IMR-90 (cell line): ENCODE data around the gene RAI1. TPM values are rescaled to one million over a fixed set of nuclear protein-coding genes. Genes with fewer than 3 reads are reported as not detected.
A peak's percentile ranks its signal among the peaks of the same experiment; 100 is the strongest.

Source experiments
- ATAC-seq: fragments of 200-7000 bp; cut with Tn5 transposase; 2 replicates; pipeline ENCODE4 v1.9.1; 2020; ENCODE audit warnings: low read depth, mild to moderate bottlenecking, moderate library complexity
- BruUV-seq: library from RNA; stranded (reverse); fragments of 400-500 nt; replicated peaks from 2 replicates; lab custom pipeline; 2021; lab: Mats Ljungman, UMichigan
- CTCF ChIA-PET: fragments of 300-600 bp; formaldehyde crosslinking; extraction: SDS; loops from one replicate; lab custom pipeline; 2021; ENCODE audit warnings: antibody characterized with exemption; lab: Yijun Ruan, JAX
- POLR2A ChIA-PET: fragments of 300-600 bp; sonication (Branson Sonifier 250); formaldehyde crosslinking; loops from one replicate; lab custom pipeline; 2022; ENCODE audit warnings: antibody characterized with exemption; ENCODE audit not compliant: unreplicated experiment; lab: Charles Lee
- DNase-seq: peaks from one replicate; pipeline ENCODE4 v3.0.0; 2013
- H2AFZ ChIP-seq: replicated peaks from 2 replicates; pipeline ENCODE3; 2013; ENCODE audit warnings: low read length, mild to moderate bottlenecking; ENCODE audit not compliant: poor library complexity
- H2AK5ac ChIP-seq: 2 replicates; pipeline ENCODE4 v1.6.1; 2013; ENCODE audit warnings: low read depth, low read length, inconsistent platforms
- H2AK9ac ChIP-seq: replicated peaks from 2 replicates; pipeline ENCODE3; 2013; ENCODE audit warnings: mild to moderate bottlenecking, low read depth, low read length, moderate library complexity; ENCODE audit not compliant: poor library complexity
- H2BK120ac ChIP-seq: 2 replicates; pipeline ENCODE4 v1.6.1; 2013; ENCODE audit warnings: low read depth, low read length, inconsistent platforms
- H2BK15ac ChIP-seq: 3 replicates; pipeline ENCODE4 v1.6.1; 2013; ENCODE audit warnings: low read depth, low read length, inconsistent platforms
- H2BK20ac ChIP-seq: 2 replicates; pipeline ENCODE4 v1.6.1; 2013; ENCODE audit warnings: low read depth, mild to moderate bottlenecking, inconsistent platforms, low read length, moderate library complexity
- H2BK5ac ChIP-seq: 2 replicates; pipeline ENCODE4 v1.6.1; 2013; ENCODE audit warnings: mild to moderate bottlenecking, low read depth, low read length, inconsistent platforms; ENCODE audit not compliant: poor library complexity, severe bottlenecking
- H3K14ac ChIP-seq: replicated peaks from 2 replicates; pipeline ENCODE4 v1.6.1; 2013; ENCODE audit warnings: low read depth, low read length, inconsistent platforms
- H3K18ac ChIP-seq: 2 replicates; pipeline ENCODE4 v1.6.1; 2013; ENCODE audit warnings: low read depth, low read length, control low read depth
- H3K23ac ChIP-seq: 2 replicates; pipeline ENCODE4 v1.6.1; 2013; ENCODE audit warnings: low read depth, low read length, inconsistent platforms
- H3K27ac ChIP-seq: 2 replicates; pipeline ENCODE4 v1.5.1; 2013; ENCODE audit warnings: mild to moderate bottlenecking, control low read depth, low read length; ENCODE audit not compliant: insufficient read depth
- H3K27me3 ChIP-seq: 2 replicates; pipeline ENCODE4 v1.6.1; 2013; ENCODE audit warnings: low read length; ENCODE audit not compliant: control insufficient read depth, insufficient read depth
- H3K36me3 ChIP-seq: 2 replicates; pipeline ENCODE4 v1.6.1; 2013; ENCODE audit warnings: low read length, mixed read lengths; ENCODE audit not compliant: control insufficient read depth, insufficient read depth
- H3K4ac ChIP-seq: 2 replicates; pipeline ENCODE4 v1.6.1; 2013; ENCODE audit warnings: low read depth, low read length, inconsistent platforms
- H3K4me1 ChIP-seq: 2 replicates; pipeline ENCODE4 v1.6.1; 2013; ENCODE audit warnings: low read length, mixed read lengths; ENCODE audit not compliant: control insufficient read depth, insufficient read depth
- H3K4me2 ChIP-seq: 2 replicates; pipeline ENCODE4 v1.6.1; 2013; ENCODE audit warnings: low read depth, mild to moderate bottlenecking, control low read depth, low read length, moderate library complexity
- H3K4me3 ChIP-seq: 2 replicates; pipeline ENCODE4 v1.5.1; 2013; ENCODE audit warnings: low read depth, mild to moderate bottlenecking, control low read depth, low read length, moderate library complexity; ENCODE audit not compliant: insufficient read depth
- H3K56ac ChIP-seq: 2 replicates; pipeline ENCODE4 v1.6.1; 2013; ENCODE audit warnings: low read length, inconsistent platforms; ENCODE audit not compliant: insufficient read depth; ENCODE audit errors: extremely low read depth
- H3K79me1 ChIP-seq, 2 experiments: 2 replicates each; pipeline ENCODE4 v1.6.1; 2013; ENCODE audit warnings: low read length in 2 of 2, inconsistent platforms in 1 of 2, low read depth in 1 of 2
- H3K9ac ChIP-seq: 2 replicates; pipeline ENCODE4 v1.6.1; 2013; ENCODE audit warnings: low read depth, low read length, control low read depth
- H3K9me1 ChIP-seq: 2 replicates; pipeline ENCODE4 v1.6.1; 2013; ENCODE audit warnings: low read length, inconsistent platforms; ENCODE audit not compliant: insufficient read depth
- H3K9me3 ChIP-seq: 2 replicates; pipeline ENCODE4 v1.6.1; 2013; ENCODE audit warnings: low read length; ENCODE audit not compliant: control insufficient read depth, insufficient read depth
- H4K20me1 ChIP-seq: 2 replicates; pipeline ENCODE4 v1.6.1; 2013; ENCODE audit warnings: low read length, inconsistent platforms; ENCODE audit not compliant: insufficient read depth
- H4K5ac ChIP-seq: 2 replicates; pipeline ENCODE4 v1.6.1; 2013; ENCODE audit warnings: mild to moderate bottlenecking, low read depth, low read length, control low read depth
- H4K8ac ChIP-seq, 2 experiments: 2 replicates each; pipeline ENCODE4 v1.6.1; 2013; ENCODE audit warnings: low read depth in 2 of 2, low read length in 2 of 2, control low read depth in 1 of 2, inconsistent platforms in 1 of 2
- H4K91ac ChIP-seq: 2 replicates; pipeline ENCODE4 v1.6.1; 2013; ENCODE audit warnings: low read depth, low read length, inconsistent platforms; ENCODE audit not compliant: insufficient read depth
- BHLHE40 ChIP-seq: fragments of 150-350 bp; IDR thresholded peaks from 2 replicates; pipeline ENCODE4 v1.6.1; 2016; ENCODE audit warnings: mild to moderate bottlenecking, low read depth, low read length
- FOS ChIP-seq: fragments of 150-350 bp; IDR thresholded peaks from 2 replicates; pipeline ENCODE4 v1.6.1; 2016; ENCODE audit warnings: low read depth, low read length
- MAZ ChIP-seq: IDR thresholded peaks from 2 replicates; pipeline ENCODE4 v1.6.1; 2012; ENCODE audit warnings: low read depth, mild to moderate bottlenecking, low read length, improper control_type of control experiment, moderate library complexity, borderline replicate concordance
- MXI1 ChIP-seq: IDR thresholded peaks from 2 replicates; pipeline ENCODE4 v1.6.1; 2012; ENCODE audit warnings: low read depth, mild to moderate bottlenecking, low read length, moderate library complexity, borderline replicate concordance
- POLR2A ChIP-seq: IDR thresholded peaks from 2 replicates; pipeline ENCODE4 v1.6.1; 2012; ENCODE audit warnings: mild to moderate bottlenecking, low read depth, low read length
- RAD21 ChIP-seq: IDR thresholded peaks from 2 replicates; pipeline ENCODE4 v1.6.1; 2012; ENCODE audit warnings: low read length, improper control_type of control experiment
- RFX5 ChIP-seq: IDR thresholded peaks from 2 replicates; pipeline ENCODE4 v1.8.0; 2012; ENCODE audit warnings: low read depth, mild to moderate bottlenecking, low read length, moderate library complexity
- WGBS, 2 experiments: methylation state at CpG; one replicate each; pipeline versions ENCODE4 v1.1.5 to v1.1.7; 2013; ENCODE audit warnings: missing lambda C conversion rate in 2 of 2; ENCODE audit not compliant: insufficient read length in 1 of 2; ENCODE audit errors: extremely low coverage in 2 of 2; 5-methylcytosine and 5-hydroxymethylcytosine counted together
- dilution Hi-C: fragments of 300-500 bp; cut with HindIII; formaldehyde crosslinking; loops from one replicate; pipeline ENCODE4 v1.14.3; 2018; ENCODE audit warnings: low sequenced_read_pairs; ENCODE audit not compliant: unreplicated experiment
- in situ Hi-C: fragments of 300-500 bp; cut with MboI; formaldehyde crosslinking; loops from 3 replicates; pipeline ENCODE4 v1.14.3; 2019; ENCODE audit warnings: low sequenced_read_pairs, inconsistent platforms, mixed read lengths
- intact Hi-C: fragments of 100-400 bp; cut with micrococcal nuclease; formaldehyde crosslinking; loops from 2 replicates; pipeline ENCODE4 v1.10.0; 2022
- polyA plus RNA-seq, 3 experiments: library from polyadenylated mRNA; depleted of rRNA; stranded (reverse); fragments of >200 nt; gene quantifications; 2 replicates each; pipeline ENCODE4 v1.2.3, GENCODE V29; 2012; ENCODE audit warnings: low replicate concordance in 1 of 3
- total RNA-seq: library from RNA; depleted of rRNA; stranded (reverse); fragments of >200 nt; gene quantifications from 2 replicates; pipeline ENCODE4 v1.2.3, GENCODE V29; 2012
- TF ChIP-seq, protein P1 (sequence below): fragments of 150-350 bp; IDR thresholded peaks from 2 replicates; pipeline ENCODE4 v1.6.1; 2017; ENCODE audit warnings: mild to moderate bottlenecking, antibody characterized with exemption, low read length, low read depth
- TF ChIP-seq, protein P2 (sequence below): conservative IDR thresholded peaks from 2 replicates; pipeline ENCODE4 v1.5.1; 2012; ENCODE audit warnings: mild to moderate bottlenecking, low read depth, low read length, improper control_type of control experiment

The RAI1 gene
- total and polyA plus RNA-seq, 2 of the 4 experiments (the other 2 are of a cell fraction), result 1.8 to 10.5 TPM

DNA sequence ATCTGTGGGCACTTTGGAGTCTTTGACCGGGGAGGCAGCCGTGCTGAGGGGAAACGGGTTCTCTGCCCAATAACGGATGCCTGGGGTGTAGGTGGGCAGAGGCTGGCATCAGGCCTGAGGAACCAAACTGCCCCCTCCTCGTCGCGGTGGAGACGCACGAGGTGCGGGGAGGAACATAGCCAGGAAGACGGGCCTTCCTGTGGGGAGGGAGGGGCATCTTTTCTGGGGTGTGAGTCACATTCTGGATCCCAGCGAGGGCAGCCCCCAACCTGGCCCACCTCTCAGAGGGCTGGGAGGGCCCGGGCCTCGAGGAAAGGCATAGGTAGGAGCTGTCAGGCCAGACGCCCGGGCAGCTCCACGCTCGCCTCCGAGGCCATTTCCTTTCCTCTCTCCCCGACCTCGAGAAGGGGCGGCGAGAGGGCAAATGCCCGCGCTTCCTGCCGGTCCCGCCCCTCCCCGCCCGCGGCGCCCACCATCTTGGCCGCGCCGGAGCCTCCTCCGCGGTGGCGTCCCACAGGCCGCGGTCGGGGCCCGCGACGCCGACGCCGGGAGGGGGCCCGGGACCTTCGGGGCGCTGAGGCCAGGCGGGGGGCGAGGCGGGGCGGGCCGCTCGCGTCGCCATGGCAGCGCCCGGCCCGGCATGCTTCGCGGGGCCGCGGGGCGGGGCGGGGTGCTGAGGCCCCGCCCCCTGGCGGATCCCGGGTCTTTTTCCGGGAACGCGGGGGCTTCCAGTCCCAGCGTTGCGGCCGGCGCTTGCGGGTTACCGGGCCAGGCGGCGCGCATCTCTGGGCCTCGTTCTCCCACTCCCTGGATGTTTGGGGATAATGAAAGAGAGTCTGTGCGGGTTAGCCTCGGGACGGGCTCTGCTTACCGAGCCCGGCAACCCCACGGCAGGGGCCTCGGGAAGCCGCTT lies 13.2 kb downstream of the RAI1 start:
- Histone ChIP-seq H4K5ac (peak overlapping the region; percentile 87), H4K91ac (peak overlapping the region; percentile 91), H3K56ac (peak overlapping the region; percentile 80; the same call in 1 of the 2 replicates), H3K27me3 (no peaks in the 10 kb centered on the region), H2AK5ac (peak overlapping the region; percentile 91), H3K9me3 (no peaks in the 10 kb centered on the region), H3K27ac (peak overlapping the region; percentile 98), H3K79me1 (peaks cover 10 to 96% of the 10 kb centered on the region in 2 experiments; a peak in 3 of 4 replicates), H4K8ac (peak overlapping the region; percentile 80 to 87), H3K4ac (peak overlapping the region; percentile 96), H3K14ac (peak overlapping the region; percentile 84), H3K4me2 (peak overlapping the region; percentile 90), H3K9ac (peak overlapping the region; percentile 71), H2BK5ac (peak overlapping the region; percentile 93), H4K20me1 (peaks cover 95% of the 10 kb centered on the region), H3K36me3 (no peaks in the 10 kb centered on the region), H3K4me3 (peak overlapping the region; percentile 65), H3K4me1 (peaks cover 61% of the 10 kb centered on the region), H2BK120ac (peak overlapping the region; percentile 83), H3K23ac (peak overlapping the region; percentile 71), H2BK15ac (peak overlapping the region; percentile 94; the same call in 1 of the 3 replicates), H2AK9ac (peak overlapping the region; percentile 82), H2BK20ac (peak overlapping the region; percentile 42; the same call in 1 of the 2 replicates), H3K9me1 (peaks cover 40% of the 10 kb centered on the region), H3K18ac (peak overlapping the region; percentile 59), H2AFZ (peak overlapping the region; percentile 81)
- CTCF ChIA-PET, result no interaction called here
- in situ Hi-C loops (no loop called here), intact Hi-C loops (no loop called here), dilution Hi-C loops (no loop called here)
- no TSS peak for BruUV-seq
- DNase-seq (peak; percentile 55), ATAC-seq (peak; percentile 79)
- WGBS, 2 experiments, result 5% methylated on average over 4 of the region's 90 CpGs; no CpG with 5 or more reads in 1 of the 2 experiments
- POLR2A ChIA-PET, result no interaction called here
- TF ChIP-seq, protein P1, sequence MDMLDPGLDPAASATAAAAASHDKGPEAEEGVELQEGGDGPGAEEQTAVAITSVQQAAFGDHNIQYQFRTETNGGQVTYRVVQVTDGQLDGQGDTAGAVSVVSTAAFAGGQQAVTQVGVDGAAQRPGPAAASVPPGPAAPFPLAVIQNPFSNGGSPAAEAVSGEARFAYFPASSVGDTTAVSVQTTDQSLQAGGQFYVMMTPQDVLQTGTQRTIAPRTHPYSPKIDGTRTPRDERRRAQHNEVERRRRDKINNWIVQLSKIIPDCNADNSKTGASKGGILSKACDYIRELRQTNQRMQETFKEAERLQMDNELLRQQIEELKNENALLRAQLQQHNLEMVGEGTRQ, result peak; percentile 13; the same call in 1 of the 2 replicates
- TF ChIP-seq BHLHE40 (no peak), FOS (0 out of 2 replicates have a peak, but pooled peaks have one; percentile 16), RFX5 (no peak), MAZ (peak; percentile 72; the same call in 1 of the 2 replicates), RAD21 (no peak), POLR2A (peak; percentile 80), MXI1 (peak; percentile 65; the same call in 1 of the 2 replicates)
- TF ChIP-seq, protein P2, sequence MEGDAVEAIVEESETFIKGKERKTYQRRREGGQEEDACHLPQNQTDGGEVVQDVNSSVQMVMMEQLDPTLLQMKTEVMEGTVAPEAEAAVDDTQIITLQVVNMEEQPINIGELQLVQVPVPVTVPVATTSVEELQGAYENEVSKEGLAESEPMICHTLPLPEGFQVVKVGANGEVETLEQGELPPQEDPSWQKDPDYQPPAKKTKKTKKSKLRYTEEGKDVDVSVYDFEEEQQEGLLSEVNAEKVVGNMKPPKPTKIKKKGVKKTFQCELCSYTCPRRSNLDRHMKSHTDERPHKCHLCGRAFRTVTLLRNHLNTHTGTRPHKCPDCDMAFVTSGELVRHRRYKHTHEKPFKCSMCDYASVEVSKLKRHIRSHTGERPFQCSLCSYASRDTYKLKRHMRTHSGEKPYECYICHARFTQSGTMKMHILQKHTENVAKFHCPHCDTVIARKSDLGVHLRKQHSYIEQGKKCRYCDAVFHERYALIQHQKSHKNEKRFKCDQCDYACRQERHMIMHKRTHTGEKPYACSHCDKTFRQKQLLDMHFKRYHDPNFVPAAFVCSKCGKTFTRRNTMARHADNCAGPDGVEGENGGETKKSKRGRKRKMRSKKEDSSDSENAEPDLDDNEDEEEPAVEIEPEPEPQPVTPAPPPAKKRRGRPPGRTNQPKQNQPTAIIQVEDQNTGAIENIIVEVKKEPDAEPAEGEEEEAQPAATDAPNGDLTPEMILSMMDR, result no peak
